Measurements from ENCODE around the gene CLDN9.

CLDN9 gene, protein sequence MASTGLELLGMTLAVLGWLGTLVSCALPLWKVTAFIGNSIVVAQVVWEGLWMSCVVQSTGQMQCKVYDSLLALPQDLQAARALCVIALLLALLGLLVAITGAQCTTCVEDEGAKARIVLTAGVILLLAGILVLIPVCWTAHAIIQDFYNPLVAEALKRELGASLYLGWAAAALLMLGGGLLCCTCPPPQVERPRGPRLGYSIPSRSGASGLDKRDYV

DNA sequence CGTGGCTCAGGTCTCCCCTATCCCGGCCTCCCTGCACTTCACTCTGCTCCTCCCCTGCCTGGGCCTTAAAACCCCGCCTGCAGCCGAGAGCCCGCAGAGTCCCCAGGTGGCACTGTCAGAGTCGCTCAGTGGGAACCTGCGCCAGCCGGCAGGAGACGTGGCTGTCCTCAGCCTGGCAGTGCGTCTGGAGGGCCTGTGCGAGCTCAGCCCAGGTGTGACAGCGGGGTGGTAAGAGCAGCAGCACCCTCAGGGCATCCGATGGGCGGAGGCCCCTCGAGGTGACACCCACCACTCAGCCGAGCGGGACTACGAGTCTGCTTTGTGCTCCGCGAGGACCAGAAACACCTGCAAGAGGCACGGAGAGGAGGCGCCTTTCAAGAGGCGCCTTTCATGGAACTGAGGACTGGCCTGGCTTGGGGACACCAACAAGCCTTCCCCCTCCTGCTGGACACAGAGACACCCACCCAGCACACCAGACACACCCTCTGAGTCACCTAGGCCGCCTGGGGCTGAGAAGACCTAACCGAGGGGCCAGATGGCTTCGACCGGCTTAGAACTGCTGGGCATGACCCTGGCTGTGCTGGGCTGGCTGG, at the start of gene CLDN9:
Gene CLDN9, plus strand, starts transcription at position 96 of the 593 bp plus-strand sequence. Its CDS starts 440 bp downstream, at position 536.
- DNase-seq (ENCODE audit: insufficient read length, low spot score) (no peak), FAIRE-seq (no peak)

DNA sequence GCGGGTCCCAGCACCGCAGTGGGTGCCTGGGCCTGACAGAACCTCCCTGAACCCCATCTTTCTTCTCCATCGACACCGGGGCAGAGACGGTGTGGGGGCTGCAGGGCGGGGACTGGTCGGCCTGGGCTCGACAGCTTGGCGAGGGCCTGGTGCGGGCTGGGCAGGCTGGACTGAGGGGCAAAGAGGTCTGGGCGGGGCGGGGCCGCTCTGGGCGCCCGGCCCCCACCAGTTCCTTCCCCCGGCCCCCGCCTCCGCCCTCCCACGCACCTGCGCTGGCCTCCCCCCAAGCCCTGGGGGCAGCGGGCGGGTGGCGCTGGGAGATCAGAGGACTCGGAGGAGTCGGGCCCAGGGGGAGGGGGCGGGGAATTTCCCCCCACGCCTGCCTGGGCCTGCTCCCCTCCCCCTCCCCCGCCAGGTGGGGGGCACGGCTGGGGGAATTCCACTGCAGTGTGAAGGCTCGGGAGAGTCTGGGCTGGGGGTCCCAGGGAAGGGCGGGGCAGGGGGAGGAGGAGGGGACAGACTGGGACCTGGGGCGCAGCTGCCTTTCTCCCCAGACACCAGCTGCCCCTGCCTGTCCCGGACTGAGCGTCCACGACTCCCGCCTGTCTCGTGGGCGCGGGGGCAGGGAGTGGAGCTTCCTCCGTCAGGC, 49.5 kb upstream of the CLDN9 start:
- FAIRE-seq (no peak), DNase-seq (ENCODE audit: insufficient read length, low spot score) (no peak)

DNA sequence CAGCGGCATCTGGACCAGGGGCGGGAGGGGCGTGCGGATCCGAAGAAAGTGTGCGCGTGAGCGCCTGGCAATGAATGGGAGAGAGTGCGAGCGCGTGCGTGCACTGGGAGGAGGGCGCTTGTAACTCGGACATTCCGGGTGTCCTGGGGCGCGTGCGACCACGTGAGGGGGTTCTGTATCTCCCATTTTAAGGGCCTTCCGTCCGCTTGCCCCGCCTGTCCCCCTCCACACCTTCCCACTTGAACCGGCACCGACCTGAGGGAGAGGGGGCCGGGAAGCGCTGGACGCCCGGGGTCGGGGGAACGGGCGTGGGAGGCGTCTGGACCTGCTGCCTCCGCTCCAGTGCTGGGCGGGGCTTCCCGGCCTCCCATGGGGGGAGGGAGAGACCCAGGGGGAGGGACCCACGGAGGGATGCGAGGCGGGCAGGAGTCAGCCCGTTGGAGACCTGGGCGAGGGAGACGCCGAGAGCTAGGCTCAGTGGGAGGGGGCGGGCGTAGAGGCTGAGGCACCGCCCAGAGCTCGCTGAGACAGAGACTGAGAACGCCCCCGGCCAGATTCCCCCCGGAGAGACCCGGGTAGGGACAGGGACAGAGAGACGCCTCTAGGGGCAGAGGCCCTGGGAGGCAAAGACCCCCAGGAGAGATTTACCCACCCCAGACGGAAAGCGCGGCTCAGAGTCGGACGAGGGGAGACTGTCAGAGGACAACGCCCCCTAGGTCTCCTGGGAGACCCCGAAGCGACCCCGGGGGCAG, 48.8 kb upstream of the CLDN9 start, which contains the start of gene KREMEN2:
Gene KREMEN2, plus strand, starts transcription at position 553 of the 752 bp plus-strand sequence. CDS start 246 bp downstream, outside the sequence.
- FAIRE-seq: no peak
- DNase-seq (ENCODE audit: insufficient read length, low spot score): no peak

DNA sequence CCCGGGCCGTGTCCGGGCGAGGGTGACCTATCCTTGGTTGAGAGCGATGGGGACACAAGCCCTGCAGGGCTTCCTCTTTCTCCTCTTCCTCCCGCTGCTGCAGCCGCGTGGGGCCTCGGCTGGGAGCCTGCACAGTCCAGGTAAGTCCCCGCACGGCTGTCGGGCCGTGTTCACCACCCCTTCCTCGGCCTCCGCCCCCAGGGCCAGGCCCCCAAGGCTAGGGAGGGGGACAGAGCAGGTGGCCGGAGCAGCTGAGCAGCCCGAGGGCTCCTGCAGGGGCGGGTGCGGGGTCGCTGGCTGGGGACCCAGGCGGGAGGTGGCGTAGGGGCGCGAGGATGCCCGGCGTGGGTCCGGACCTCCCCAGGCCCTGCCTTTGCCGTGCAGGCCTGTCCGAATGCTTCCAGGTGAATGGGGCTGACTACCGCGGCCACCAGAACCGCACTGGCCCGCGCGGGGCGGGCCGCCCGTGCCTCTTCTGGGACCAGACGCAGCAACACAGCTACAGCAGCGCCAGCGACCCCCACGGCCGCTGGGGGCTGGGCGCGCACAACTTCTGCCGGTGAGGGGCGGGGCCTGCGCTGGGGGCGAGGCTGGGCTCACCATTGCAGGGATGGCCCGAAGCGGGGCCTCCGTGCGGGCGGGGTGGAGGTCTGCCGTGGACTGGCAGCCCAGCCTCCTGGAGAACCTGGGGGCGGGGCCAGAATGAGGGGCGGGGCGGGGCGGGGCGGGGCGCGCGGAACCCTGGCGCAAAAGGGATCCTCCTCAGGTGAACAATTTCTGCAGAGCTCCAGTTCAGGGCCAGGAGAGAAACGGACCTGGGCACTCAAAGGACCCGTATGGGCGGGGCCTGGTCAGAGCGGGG, 48.0 kb upstream of the CLDN9 start:
- FAIRE-seq (no peak), DNase-seq (ENCODE audit: insufficient read length, low spot score) (peak; percentile 73)

DNA sequence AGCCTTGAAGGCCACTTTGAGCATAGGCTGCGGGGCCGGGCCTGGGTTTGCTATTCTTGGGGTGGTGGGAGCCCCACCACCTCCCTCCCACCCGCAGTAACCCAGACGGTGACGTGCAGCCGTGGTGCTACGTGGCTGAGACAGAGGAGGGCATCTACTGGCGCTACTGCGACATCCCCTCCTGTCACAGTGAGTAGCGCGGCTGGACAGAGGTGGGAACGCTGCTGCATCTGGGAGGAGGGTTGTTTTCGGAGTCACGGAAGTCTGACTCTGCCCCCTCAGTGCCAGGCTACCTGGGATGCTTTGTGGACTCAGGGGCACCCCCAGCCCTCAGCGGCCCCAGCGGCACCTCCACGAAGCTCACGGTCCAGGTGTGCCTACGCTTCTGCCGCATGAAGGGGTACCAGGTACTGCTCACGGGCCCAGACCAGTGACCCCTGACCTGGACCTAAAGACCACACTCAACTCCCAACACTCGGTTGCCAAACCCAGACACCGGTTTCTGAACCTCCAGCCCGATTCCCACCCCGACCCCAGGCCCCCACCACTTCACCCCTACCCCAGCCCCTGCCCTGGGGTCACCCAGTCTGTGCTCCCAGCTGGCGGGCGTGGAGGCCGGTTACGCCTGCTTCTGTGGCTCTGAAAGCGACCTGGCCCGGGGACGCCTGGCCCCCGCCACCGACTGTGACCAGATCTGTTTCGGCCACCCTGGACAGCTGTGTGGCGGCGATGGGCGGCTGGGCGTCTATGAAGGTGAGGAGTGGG, 46.5 kb upstream of the CLDN9 start:
- FAIRE-seq: no peak
- no peak for DNase-seq (ENCODE audit: insufficient read length, low spot score)

DNA sequence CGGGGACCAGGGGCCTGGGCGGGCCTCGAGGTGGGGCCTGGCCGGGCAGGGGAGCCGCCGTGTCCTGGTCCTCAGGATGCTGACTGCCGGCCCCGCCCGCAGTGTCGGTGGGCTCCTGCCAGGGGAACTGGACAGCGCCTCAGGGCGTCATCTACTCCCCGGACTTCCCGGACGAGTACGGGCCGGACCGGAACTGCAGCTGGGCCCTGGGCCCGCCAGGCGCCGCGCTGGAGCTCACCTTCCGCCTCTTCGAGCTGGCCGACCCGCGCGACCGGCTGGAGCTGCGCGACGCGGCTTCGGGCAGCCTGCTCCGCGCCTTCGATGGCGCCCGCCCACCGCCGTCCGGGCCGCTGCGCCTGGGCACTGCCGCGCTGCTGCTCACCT, 45.9 kb upstream of the CLDN9 start:
- DNase-seq (ENCODE audit: insufficient read length, low spot score) (no peak), FAIRE-seq (no peak)

DNA sequence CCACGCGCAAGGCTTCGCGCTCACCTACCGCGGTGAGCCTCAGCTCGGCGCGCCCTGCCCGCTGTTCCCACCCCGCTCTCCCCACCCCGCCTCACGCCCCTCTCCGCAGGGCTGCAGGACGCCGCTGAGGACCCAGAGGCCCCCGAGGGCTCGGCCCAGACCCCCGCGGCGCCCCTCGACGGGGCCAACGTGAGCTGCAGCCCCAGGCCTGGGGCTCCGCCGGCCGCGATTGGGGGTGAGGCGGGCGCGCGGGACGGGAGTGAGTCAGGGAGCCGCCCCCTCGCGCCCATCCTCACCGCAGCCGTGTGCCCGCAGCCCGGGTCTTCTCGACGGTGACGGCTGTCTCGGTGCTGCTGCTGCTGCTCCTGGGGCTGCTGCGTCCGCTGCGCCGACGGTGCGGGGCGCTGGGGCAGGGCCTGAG, 45.5 kb upstream of the CLDN9 start:
- no peak for DNase-seq (ENCODE audit: insufficient read length, low spot score)
- no peak for FAIRE-seq

DNA sequence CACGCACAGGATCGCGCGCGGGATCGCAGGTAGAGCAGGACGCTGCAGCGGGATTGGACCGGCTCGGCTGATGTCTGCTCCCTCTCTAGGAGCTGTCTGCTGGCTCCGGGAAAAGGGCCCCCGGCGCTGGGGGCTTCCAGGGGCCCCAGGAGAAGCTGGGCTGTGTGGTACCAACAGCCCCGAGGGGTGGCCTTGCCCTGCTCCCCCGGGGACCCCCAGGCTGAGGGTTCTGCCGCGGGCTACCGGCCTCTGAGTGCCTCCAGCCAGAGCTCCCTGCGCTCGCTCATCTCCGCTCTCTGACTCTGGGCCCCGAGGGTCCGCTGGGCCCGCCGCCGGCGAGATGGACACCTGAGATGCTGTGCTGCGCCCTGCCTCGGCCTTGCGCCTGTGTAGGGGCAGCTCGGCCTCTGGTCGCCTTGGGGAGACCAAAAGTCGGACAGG, 45.0 kb upstream of the CLDN9 start:
- no peak for DNase-seq (ENCODE audit: insufficient read length, low spot score)
- FAIRE-seq: no peak

DNA sequence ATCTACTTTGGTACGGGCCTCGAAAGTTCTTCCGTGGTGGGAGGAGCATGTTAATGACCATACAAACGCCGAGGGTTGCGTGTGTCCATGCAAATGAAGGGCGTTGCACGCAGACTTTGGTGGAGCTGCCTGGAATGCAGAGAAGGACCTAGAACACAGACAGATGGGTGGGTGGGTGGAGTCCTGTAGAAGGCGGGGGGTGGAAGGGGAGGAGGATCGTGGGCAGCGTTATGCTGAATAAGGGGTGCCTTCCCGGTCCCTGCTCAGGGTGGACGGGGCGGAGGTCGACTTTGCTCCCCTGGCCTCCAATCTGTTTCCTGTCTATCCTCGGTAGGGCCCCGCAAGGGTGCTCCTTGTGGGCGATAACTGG, 44.4 kb upstream of the CLDN9 start:
- DNase-seq (ENCODE audit: insufficient read length, low spot score) (no peak), FAIRE-seq (no peak)

DNA sequence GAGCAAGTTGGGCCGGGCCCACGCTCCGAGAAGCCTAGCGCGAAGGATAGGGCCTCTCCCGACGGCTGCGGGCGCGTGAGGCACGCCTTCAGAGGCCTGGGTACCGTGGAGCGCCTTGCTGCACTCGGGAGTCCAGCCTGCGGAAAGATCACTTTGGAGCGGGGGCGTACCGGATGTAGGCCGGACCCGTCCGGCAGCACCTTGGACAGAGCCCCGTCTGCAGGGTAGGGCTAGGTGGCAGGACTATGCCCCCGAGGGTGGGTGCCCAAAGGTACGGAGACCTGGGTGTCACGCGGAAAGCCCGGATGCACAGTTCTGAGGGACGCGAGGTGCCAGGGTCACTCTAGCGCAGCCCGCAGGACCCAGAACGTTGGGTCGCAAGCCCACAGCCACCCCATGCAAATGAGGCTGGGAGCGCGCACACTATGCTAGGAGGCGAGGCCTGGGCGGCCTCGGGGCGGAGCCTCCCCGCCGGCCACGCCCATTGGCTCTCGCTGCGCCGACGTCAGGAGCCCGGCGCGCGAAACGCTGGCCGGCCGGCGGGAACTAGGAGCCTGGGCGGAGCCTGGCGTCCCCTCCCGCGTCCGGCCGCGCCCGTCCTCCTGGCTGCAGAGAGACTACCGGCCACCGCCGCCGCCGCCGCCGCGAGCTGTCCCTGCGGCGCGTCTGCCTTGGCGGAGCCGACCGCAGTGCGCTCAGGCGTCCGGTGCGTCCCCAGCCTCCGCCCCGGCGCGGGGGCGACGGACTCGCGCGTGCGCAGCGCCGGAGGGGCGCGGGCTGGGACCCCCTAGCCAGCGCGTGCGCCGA, 43.8 kb upstream of the CLDN9 start, which contains the start of gene PAQR4:
Gene PAQR4, plus strand, starts transcription at position 611 of the 807 bp plus-strand sequence. CDS start 327 bp downstream, outside the sequence.
- peak; percentile 98 for DNase-seq (ENCODE audit: insufficient read length, low spot score)
- FAIRE-seq: peak; percentile 93

DNA sequence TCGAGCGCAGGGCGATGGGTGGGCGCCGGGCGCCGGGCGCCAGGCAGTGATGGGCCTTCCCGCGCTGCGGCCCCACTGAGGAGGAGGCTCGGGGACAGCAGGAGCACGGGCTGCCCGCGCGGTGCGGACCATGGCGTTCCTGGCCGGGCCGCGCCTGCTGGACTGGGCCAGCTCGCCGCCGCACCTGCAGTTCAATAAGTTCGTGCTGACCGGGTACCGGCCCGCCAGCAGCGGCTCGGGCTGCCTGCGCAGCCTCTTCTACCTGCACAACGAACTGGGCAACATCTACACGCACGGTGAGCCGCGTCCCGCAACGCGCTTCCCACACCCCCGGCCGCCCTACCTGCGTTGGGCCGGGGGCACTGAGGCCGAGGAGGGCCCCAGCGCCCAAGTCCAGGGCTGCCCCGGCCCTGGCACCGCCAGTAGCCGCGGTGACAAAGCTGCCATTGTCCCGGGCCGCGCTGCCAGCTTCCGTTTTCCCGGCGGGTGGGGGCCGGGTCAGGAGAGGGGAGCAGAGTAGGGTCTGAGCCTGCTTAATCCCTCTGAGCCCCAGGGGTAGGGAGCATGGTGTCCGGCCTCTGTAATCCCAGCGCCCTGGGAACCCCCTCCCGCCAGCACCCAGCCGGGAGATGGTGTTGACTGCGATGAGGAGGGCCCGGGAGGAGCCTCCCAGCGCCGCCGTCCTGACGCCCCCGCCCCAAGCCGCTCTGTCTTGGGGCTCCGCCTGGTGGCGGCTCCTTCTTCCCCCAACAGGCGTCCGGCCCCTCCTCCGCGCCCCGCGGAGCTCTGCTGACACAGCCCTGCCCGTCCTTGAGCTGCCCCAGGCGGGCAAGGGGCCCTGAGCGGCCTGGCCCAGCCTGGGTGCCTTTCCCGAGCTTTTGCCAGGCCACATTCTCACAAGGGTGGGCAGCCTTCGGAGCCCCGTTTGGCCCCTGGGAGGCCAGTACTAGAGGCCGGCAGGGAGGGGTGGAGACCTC, 42.9 kb upstream of the CLDN9 start:
- DNase-seq (ENCODE audit: insufficient read length, low spot score): peak; percentile 87
- FAIRE-seq: peak; percentile 67

DNA sequence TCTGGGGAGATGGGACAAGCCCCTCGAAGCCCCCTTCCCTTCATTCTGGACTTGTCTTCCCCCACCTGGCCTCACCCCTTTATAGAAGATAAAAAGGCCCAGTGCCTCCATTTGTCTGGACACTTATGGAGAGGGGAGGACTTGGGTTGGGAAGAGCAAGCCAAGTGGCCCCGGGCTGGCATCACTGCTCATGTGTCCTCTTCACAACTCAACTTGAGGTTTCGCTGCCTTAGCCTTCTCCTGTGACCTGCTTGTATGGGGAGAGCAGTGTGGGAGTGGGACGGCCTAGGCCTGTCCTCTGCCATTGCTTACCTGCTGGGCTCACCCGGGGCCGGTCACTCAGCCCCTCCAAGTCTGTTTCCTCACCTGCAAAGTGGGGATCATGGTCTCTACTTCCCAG, 42.2 kb upstream of the CLDN9 start:
- no peak for FAIRE-seq
- no peak for DNase-seq (ENCODE audit: insufficient read length, low spot score)

DNA sequence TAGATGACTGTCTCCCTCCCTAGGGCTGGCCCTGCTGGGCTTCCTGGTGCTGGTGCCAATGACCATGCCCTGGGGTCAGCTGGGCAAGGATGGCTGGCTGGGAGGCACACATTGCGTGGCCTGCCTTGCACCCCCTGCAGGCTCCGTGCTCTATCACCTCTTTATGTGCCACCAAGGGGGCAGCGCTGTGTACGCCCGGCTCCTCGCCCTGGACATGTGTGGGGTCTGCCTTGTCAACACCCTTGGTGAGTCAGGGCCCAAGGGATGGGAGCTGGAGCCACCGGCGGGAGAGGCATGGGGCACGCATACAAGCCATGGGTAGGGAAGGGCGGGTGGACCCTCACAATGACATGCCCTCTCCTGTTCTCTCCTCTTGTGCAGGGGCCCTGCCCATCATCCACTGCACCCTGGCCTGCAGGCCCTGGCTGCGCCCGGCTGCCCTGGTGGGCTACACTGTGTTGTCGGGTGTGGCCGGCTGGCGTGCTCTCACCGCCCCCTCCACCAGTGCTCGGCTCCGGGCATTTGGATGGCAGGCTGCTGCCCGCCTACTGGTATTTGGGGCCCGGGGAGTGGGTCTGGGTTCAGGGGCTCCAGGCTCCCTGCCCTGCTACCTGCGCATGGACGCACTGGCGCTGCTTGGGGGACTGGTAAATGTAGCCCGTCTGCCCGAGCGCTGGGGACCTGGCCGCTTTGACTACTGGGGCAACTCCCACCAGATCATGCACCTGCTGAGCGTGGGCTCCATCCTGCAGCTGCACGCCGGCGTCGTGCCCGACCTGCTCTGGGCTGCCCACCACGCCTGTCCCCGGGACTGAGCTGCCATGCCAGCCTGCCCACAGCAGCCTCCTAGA, 41.4 kb upstream of the CLDN9 start:
- FAIRE-seq (no peak), DNase-seq (ENCODE audit: insufficient read length, low spot score) (no peak)

DNA sequence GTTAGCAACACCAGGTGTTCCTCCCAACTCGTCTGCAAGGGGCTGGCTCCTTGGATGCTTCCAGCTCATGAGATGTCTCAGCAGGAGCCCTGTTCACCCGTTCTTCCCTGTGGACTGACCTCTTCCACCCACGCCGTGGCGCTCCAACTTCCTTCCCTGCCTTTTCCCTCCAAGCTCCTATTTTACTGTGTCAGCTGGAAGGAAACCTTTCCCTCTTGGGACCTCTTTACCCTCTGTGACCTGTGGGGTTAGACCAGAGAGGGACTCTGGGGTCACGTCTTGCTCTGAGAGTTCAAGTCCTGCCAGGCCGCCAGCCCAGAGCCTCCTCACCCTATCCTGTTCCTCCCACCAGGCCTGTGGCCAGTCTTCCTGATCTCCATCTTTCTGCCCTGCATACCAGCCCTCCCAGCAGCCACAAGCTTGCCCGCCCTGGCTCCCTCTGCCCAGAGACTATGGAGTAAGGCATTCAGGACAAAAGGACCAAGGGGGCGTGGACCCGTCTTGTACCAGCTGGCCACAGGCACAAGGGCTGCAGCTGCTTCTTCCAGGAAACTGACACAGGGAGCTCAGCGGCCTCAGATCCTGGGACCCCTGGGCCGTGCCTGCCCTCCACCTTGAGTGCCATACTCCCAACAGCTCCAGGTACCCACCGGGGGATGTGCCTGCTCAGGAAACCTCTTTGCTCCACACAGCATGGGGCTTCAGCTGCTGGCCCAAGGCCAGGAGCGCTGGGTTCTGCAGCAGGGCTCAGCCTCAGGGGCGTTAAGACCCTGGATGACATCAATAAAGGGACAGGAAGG, 40.5 kb upstream of the CLDN9 start:
- FAIRE-seq: no peak
- no peak for DNase-seq (ENCODE audit: insufficient read length, low spot score)

DNA sequence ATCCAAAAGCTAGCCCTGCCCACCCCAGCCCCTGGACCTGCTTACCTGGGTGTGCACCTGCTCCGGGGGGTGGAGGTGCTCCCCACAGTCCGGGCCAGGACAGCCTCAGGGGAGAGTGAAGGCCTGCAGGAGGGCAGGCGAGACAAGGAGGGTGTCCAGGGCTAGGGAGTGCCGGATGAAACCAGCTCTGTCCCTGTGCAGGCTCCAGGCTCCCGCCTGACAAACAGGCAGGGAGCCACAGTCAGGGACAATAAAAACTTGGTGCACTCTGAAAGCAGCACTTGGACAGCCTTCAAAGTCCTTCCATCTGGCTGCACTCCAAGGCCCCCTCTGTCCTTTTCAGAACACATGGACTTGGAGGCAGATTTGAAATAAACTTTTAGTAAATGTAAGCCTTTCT, 39.6 kb upstream of the CLDN9 start:
- no peak for FAIRE-seq

More for the DNA sequence above, 39.6 kb upstream of the CLDN9 start:
- no peak for DNase-seq (ENCODE audit: insufficient read length, low spot score)
